HepG2 (cell line): ENCODE measurements around the gene GGNBP2. TPM values are rescaled to one million over a fixed set of nuclear protein-coding genes. Genes with fewer than 3 reads are reported as not detected.

Experiments used
- ATAC-seq: fragments of 200-7000 bp; cut with Tn5 transposase; 3 replicates; pipeline ENCODE4 v1.9.1; 2020; ENCODE audit warnings: mild to moderate bottlenecking, moderate library complexity
- BruUV-seq: library from RNA; stranded (reverse); fragments of 400-500 nt; replicated peaks from 2 replicates; lab custom pipeline; 2021; lab: Mats Ljungman, UMichigan
- CTCF ChIA-PET: fragments of 300-600 bp; formaldehyde crosslinking; extraction: SDS; loops from one replicate; lab custom pipeline; 2021; ENCODE audit warnings: low total read pairs, inconsistent platforms, low intra/inter-chr PET ratio; lab: Yijun Ruan, JAX
- POLR2A ChIA-PET: fragments of 350-600 bp; sonication (Branson Sonifier 250); formaldehyde crosslinking; loops from one replicate; lab custom pipeline; 2020; ENCODE audit warnings: antibody characterized with exemption, inconsistent platforms; lab: Yijun Ruan, JAX
- DNase-seq: peaks from one replicate; pipeline ENCODE4 v3.0.0-alpha.2; 2015; ENCODE audit warnings: low spot score
- FAIRE-seq: peaks from 3 replicates; lab custom pipeline; 2011; peaks lifted over from hg19 to GRCh38; lab: Jason Lieb, UNC
- H2AFZ ChIP-seq: one replicate; pipeline ENCODE4 v1.6.1; 2011; ENCODE audit warnings: low read length, inconsistent platforms
- H3K27ac ChIP-seq: fragments of 300-600 bp; 3 replicates; pipeline ENCODE4 v1.8.0; 2011; ENCODE audit warnings: mixed run types, mild to moderate bottlenecking, mixed read lengths, low read length, inconsistent platforms; ENCODE audit not compliant: insufficient read depth; ENCODE audit errors: extremely low read length
- H3K27me3 ChIP-seq, 2 experiments: fragments of 200-600 bp in 1 of 2; 2 replicates in 1 of 2; 3 replicates in 1 of 2; pipeline versions ENCODE4 v1.6.0 to v1.8.0; 2011; ENCODE audit warnings: low read length in 2 of 2, mild to moderate bottlenecking in 2 of 2, moderate library complexity in 2 of 2, inconsistent platforms in 1 of 2; ENCODE audit not compliant: insufficient read depth in 2 of 2, control insufficient read depth in 1 of 2
- H3K36me3 ChIP-seq, 2 experiments: fragments of 200-600 bp in 1 of 2; replicated peaks in 1 of 2; 2 replicates in 1 of 2; 3 replicates in 1 of 2; pipeline versions ENCODE4 v1.5.1 to v1.8.0; 2011; ENCODE audit warnings: low read length in 2 of 2, inconsistent platforms in 1 of 2; ENCODE audit not compliant: insufficient read depth in 2 of 2, control insufficient read depth in 1 of 2
- H3K4me1 ChIP-seq: 2 replicates; pipeline ENCODE4 v1.5.1; 2012; ENCODE audit warnings: low read length, inconsistent platforms; ENCODE audit not compliant: insufficient read depth
- H3K4me2 ChIP-seq: 2 replicates; pipeline ENCODE4 v1.6.0; 2011; ENCODE audit warnings: low read depth, low read length, inconsistent platforms
- H3K4me3 ChIP-seq, 3 experiments: fragments of 200-600 bp in 1 of 3; sonication (generic), shearing (Covaris generic) in 1 of 3; replicated peaks in 1 of 3; 2 replicates each; pipeline ENCODE4 v1.5.1; 2011 to 2016; ENCODE audit warnings: low read length in 3 of 3, inconsistent platforms in 2 of 3, low read depth in 2 of 3, mild to moderate bottlenecking in 2 of 3, control low read depth in 1 of 3, mixed read lengths in 1 of 3; ENCODE audit not compliant: insufficient read depth in 1 of 3
- H3K79me2 ChIP-seq: one replicate; pipeline ENCODE4 v1.6.1; 2011; ENCODE audit warnings: low read length, inconsistent platforms; ENCODE audit not compliant: insufficient read depth
- H3K9ac ChIP-seq: 2 replicates; pipeline ENCODE4 v1.6.0; 2011; ENCODE audit warnings: mild to moderate bottlenecking, low read depth, low read length, inconsistent platforms; ENCODE audit not compliant: insufficient read depth
- H3K9me3 ChIP-seq: 2 replicates; pipeline ENCODE4 v1.5.1; 2012; ENCODE audit warnings: mild to moderate bottlenecking, low read length
- H4K20me1 ChIP-seq: 2 replicates; pipeline ENCODE4 v1.6.0; 2011; ENCODE audit warnings: inconsistent platforms, mild to moderate bottlenecking, low read length, moderate library complexity; ENCODE audit not compliant: insufficient read depth
- ARNT ChIP-seq: fragments of 450-650 bp; IDR thresholded peaks from 2 replicates; pipeline ENCODE4 v1.6.1; 2017
- NFE2L2 ChIP-seq: fragments of 150-350 bp; IDR thresholded peaks from 2 replicates; pipeline ENCODE4 v1.6.1; 2014; ENCODE audit warnings: low read length
- TOPORS ChIP-seq: sonication (generic); formaldehyde crosslinking; IDR thresholded peaks from 2 replicates; pipeline ENCODE4 v1.8.0; 2023; ENCODE audit warnings: mild to moderate bottlenecking, missing genetic modification reagents
- ZNF280D ChIP-seq: sonication (generic); formaldehyde crosslinking; IDR thresholded peaks from 2 replicates; pipeline ENCODE4 v1.5.1; 2020; ENCODE audit warnings: mild to moderate bottlenecking, missing genetic modification reagents
- ZNF678 ChIP-seq: sonication (generic); formaldehyde crosslinking; IDR thresholded peaks from 2 replicates; pipeline ENCODE4 v1.4.0; 2020; ENCODE audit warnings: mild to moderate bottlenecking, missing genetic modification reagents
- WGBS: methylation state at CpG from one replicate; pipeline ENCODE4 v1.1.6; 2017; ENCODE audit warnings: low lambda C conversion rate; 5-methylcytosine and 5-hydroxymethylcytosine counted together
- in situ Hi-C: cut with HindIII; loops from 2 replicates; pipeline ENCODE4 v1.10.0; 2017; ENCODE audit warnings: low pct_unique_long_range_greater_than_20kb; ENCODE audit not compliant: extremely low pct_ligation_motif_present
- intact Hi-C: fragments of 100-400 bp; cut with micrococcal nuclease; formaldehyde crosslinking; loops from one replicate; pipeline ENCODE4 v1.10.0; 2022; ENCODE audit not compliant: unreplicated experiment
- polyA plus RNA-seq, 8 experiments: library from polyadenylated mRNA; depleted of rRNA in 3 of 8; stranded (reverse) in 7 of 8; unstranded in 1 of 8; fragments of >200 nt; fragmentation: Illumina TruSeq in 4 of 8; extraction: Trizol in 4 of 8; gene quantifications; 2 replicates each; pipeline versions ENCODE4 v1.2.1 to v1.2.3, GENCODE V29; 2011 to 2016; ENCODE audit warnings: low read depth in 4 of 8, missing spikeins in 1 of 8, mixed read lengths in 1 of 8; ENCODE audit not compliant: insufficient read depth in 1 of 8
- total RNA-seq, 5 experiments: library from RNA; depleted of rRNA; stranded (reverse); fragments of >200 nt; fragmentation: Illumina TruSeq; extraction: Trizol; gene quantifications; 2 replicates each; pipeline ENCODE4 v1.2.3, GENCODE V29; 2016; ENCODE audit warnings: low read depth in 1 of 5

Gene GGNBP2
- total and polyA plus RNA-seq, 2 of the 13 experiments (the other 11 are each of a cell fraction or from before 2014, with no cell fraction given), result 53.3 to 84.2 TPM

- Histone ChIP-seq H3K27me3 (peaks cover 0 to 5% of the 10 kb centered on the region in 2 experiments; a peak in 1 of 5 replicates), H3K4me1 (peaks cover 33% of the 10 kb centered on the region), H2AFZ (no peak overlapping the region), H3K4me3 (peak overlapping the region; percentile 58 to 97 (median 91)), H3K4me2 (peak overlapping the region; percentile 78), H3K79me2 (peaks cover 67% of the 10 kb centered on the region), H3K9me3 (no peaks in the 10 kb centered on the region), H4K20me1 (peaks cover 31% of the 10 kb centered on the region), H3K9ac (peak overlapping the region; percentile 97), H3K36me3 (no peaks in the 10 kb centered on the region; a peak in 1 of 5 replicates), H3K27ac (peak overlapping the region; percentile 100)
- POLR2A ChIA-PET, result interaction anchor here (0.9 to 4.2 kb wide), 4 partner anchors 7 to 55 kb away, joined by 3 to 107 read pairs (median 48); partner anchors contain the start of genes DHRS11, MRM1, MYO19 and PIGW
- CTCF ChIA-PET, result no interaction called here
- FAIRE-seq, result no peak
- no peak for ATAC-seq
- in situ Hi-C loops, result no loop called here
- no peak for DNase-seq
- 2% methylated on average over 7 of the region's 7 CpGs for WGBS
- intact Hi-C loops, result loop anchor here (5.0 kb wide), 1 partner anchor 46 kb away; the partner anchor contains the start of gene DHRS11
- TF ChIP-seq ARNT (no peak), NFE2L2 (peak; percentile 72), ZNF280D (CRISPR knock-in tag) (no peak)
- no TSS peak for BruUV-seq
Measured at GRCh38 chr17:36546418-36547093, 1.8 kb downstream of the GGNBP2 start.

- H3K4me2 ChIP-seq, result peak overlapping the region; percentile 78
- H2AFZ ChIP-seq, result no peak overlapping the region
- H3K79me2 ChIP-seq, result peaks cover 78% of the 10 kb centered on the region
- in situ Hi-C loops, result no loop called here
- POLR2A ChIA-PET, result interaction anchor here (1.1 kb wide), 1 partner anchor 54 kb away, joined by 8 read pairs; the partner anchor contains the start of gene MRM1
- BruUV-seq, result no TSS peak
- H3K4me1 ChIP-seq, result peaks cover 31% of the 10 kb centered on the region
- no peaks in the 10 kb centered on the region for H3K9me3 ChIP-seq
- FAIRE-seq (no peak), ATAC-seq (no peak)
- TF ChIP-seq ZNF678 (CRISPR knock-in tag) (no peak), NFE2L2 (peak; percentile 18; the same call in 1 of the 2 replicates), TOPORS (CRISPR knock-in tag) (no peak)
- TF ChIP-seq, all 625 proteins: peak for 1
- H4K20me1 ChIP-seq, result peaks cover 31% of the 10 kb centered on the region
- H3K9ac ChIP-seq, result peak overlapping the region; percentile 97
- no peaks in the 10 kb centered on the region; a peak in 1 of 5 replicates for H3K36me3 ChIP-seq
- peaks cover 0 to 5% of the 10 kb centered on the region in 2 experiments; a peak in 1 of 5 replicates for H3K27me3 ChIP-seq
- DNase-seq, result no peak
- peak overlapping the region; percentile 100 for H3K27ac ChIP-seq
- H3K4me3 ChIP-seq, result peak overlapping the region in 2 of 3 experiments; percentile 91 to 97; a peak in 4 of 6 replicates
- intact Hi-C loops, result loop anchor here (5.0 kb wide), 1 partner anchor 45 kb away; the partner anchor contains the start of gene DHRS11
- CTCF ChIA-PET, result no interaction called here
Measured at GRCh38 chr17:36547776-36548175, 3.1 kb downstream of the GGNBP2 start.
